Fibroblast of skin of right quadriceps (primary cell): ENCODE data around the gene CDK2AP2.

Experiments
- DNase-seq: peaks from one replicate; pipeline ENCODE4 v3.0.0-alpha.2; 2013

The CDK2AP2 gene

DNA sequence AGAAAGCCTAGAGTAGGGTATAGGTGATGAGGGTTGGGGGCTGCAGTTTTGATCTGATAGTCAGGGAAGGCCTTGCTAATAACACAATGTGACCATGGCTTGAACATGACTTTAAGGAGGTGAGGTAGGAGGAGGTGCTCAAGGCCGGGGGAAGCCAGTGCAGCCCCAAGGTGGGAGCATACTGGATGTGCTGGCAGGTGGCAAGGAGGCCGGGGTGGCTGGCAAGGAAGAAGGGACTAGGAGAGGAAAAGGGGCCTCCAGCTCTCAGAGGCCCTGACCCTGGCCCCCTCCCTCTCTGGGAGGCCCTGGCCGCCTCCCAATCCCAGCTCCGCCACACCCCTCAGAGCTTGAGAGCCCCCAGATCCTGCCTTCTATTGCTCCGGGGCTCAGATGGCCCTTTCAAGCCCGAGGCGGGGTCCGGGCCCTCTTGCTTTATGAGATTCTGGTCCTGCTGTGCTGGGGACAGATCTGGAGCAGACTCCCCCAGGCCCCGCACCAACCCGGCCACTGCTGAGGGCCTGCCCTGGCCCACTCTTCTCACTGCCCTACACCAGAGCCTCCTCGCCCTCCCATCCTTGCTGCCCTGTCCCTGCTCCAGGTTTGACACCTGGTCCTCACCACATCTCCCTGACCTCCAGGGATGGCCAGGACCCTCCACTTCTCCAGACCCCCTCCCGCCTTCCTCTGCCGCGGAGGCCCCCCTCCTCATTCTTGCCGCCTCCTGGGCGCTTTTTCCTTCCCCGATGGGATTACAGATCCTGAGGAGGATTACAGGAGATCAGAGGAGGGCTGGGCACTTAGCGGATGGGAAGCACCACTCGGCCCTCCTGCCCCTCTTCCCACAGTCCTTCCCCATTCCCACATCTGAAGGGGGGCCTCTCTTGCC is 4.6 kb downstream of the CDK2AP2 start:
- DNase-seq: no peak

DNA sequence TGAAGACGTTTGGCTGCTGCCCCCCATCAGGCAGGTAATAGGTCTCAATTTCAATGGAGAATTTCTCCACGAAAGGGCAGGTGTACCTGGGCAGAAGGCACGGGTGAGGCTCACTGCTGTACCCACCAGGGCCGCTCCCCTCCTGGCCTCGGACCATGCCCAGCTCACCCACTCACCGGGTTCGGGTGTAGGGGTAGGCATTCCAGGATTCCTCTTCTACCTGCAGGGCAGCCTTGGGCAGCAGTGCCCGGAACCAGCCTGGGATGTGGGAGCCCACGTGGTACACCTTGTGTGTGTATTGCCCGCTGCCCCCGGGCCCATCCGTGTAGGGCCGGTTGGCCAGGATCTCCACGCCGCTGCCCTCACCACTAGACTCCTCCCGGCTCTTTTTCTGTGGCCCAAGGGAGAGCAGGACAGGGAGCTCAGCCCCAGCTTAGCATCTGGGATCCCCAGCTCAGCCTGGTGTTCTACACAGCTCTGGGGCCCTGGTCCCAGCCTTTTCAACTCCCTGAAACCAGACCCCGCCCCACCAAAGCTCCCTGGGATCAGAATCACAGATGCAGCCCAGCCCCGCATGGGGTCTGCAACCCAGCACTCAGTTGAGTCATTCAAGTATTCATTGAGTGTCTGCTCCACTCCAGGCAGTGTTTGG is 5.5 kb downstream of the CDK2AP2 start:
- no peak for DNase-seq

DNA sequence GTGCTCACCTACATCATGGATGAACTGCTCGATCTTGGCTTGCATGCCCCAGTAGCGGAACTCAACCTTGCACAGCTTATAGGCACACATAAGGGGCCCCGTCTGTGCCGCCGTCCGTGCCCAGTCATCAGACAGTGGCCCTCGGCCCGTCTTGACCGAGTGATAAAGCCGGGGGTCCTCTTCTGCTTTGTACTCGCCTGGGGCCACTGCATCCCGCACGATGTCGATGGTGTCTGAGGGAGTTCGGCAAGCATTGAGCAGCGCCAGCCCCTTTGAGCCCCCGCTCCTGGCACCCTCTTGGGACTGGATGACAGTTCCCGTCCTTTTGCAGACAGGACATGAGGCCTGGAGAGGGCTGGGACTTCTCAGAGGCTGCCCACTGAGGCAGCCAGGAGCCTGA is 6.1 kb downstream of the CDK2AP2 start:
- DNase-seq: no peak

DNA sequence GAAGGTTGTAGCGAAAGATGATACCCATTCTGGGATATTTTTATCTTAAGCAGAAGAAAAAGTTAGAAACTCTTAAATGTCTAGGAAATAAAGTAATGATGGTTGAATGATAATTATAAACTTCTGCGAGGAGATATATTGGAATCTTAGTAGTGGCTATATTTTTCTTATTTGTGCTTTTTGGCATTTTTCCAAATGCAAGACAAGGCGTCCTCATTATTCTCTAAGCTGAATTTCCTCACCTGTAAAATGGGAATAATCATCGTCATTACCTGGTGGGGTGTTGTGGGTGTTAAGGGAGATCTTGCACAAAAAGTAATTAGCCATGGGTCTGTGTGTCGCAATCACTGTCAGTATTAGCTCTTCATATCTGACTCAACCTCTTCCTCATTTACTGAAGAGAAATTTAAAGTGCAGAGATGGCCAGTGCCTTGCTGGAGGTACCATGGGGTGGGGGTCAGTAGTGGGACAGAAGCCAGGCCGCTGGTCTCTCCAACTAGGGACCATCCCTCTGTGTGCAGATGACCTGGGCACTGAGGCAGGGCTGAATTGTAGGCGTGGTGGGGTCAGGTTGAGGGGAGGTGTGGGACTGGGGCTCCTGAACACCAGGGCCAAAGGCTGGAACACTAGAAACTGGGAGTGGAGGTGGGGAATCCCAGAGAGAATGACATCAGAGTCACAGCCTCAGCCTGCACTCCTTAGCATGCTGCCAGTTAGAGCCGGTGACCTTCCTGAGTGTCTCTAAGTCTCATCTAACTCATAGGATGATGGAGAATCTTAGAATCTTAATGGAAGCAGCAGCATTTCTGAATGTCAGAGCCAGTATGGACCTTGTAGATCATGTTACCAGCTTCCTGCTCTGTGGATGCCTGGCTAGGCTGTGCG is 6.9 kb downstream of the CDK2AP2 start:
- no peak for DNase-seq

DNA sequence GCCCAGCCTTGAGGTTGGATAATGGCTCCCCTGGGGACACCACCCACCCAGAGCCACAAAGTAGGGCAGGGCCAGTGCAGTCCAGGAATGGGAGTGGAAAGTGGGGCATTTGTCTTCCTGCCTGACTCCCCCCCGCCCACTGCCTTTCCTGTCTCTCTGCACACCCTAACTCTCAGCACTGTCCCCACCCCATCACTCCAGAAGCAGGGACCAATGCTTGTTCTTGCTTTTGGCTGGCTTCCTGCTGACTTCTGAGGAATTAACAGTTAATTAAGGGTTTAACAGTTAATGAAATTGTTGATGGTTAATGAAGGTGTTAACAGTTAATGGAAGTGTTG is 7.5 kb downstream of the CDK2AP2 start:
- no peak for DNase-seq

DNA sequence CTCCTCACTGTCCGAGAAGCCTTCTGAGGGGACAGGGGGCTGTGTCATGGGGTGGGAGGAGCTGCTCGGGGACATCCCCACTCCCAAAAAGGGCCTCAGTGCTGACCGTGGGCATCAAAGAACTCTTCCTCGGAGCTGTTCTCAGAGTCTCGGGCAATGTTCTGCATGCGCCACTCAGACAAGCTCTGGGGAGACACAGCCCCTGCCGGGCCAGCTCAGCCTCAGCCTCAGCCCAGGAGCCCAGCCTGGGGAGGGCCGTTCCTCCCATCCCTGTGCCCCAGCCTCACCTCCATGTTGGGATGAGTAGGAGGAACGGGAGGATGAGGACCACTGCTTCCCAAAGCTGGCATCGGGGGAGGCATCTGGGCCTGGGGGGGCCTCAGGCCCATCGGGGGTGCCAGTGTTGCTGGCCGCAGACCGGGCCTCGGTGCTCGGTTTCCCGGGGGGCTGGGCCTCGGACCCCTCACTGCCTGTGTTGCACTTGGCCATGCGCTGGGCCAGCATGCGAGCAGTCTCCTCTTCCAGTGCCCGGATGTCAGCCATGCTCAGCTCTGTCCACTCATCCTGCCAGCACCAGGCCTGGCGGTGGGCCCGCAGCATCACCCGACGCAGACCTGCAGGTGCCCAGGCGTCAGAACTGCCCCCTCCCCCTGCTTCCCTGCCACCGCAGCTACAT is 8.0 kb downstream of the CDK2AP2 start:
- no peak for DNase-seq

GRCh38 chr11:67498544-67498972 is 9.4 kb downstream of the CDK2AP2 start:
- DNase-seq: no peak

- no peak for DNase-seq
Observed at GRCh38 chr11:67497656-67498291, 10.2 kb downstream of the CDK2AP2 start.

DNA sequence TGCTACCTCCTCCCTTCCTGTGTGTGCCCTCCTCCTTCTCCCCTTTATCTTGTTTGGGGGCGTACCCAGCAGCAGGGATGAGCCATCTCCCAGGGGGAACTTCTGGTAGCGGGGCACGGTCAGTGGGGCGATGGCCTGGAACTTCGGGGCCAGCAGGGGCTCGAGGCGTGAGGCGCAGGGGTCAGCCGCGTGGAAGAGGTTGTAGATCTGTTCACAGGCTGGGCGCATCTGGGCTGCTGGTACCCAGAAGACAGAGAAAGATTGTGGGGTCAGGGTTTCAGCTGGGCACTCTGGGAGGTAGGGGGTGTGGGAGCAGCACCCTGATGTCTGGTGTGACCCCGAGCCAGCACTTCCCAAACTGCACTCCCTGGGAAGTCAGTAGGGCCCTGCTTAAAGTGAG is 11.8 kb downstream of the CDK2AP2 start:
- DNase-seq: no peak

DNA sequence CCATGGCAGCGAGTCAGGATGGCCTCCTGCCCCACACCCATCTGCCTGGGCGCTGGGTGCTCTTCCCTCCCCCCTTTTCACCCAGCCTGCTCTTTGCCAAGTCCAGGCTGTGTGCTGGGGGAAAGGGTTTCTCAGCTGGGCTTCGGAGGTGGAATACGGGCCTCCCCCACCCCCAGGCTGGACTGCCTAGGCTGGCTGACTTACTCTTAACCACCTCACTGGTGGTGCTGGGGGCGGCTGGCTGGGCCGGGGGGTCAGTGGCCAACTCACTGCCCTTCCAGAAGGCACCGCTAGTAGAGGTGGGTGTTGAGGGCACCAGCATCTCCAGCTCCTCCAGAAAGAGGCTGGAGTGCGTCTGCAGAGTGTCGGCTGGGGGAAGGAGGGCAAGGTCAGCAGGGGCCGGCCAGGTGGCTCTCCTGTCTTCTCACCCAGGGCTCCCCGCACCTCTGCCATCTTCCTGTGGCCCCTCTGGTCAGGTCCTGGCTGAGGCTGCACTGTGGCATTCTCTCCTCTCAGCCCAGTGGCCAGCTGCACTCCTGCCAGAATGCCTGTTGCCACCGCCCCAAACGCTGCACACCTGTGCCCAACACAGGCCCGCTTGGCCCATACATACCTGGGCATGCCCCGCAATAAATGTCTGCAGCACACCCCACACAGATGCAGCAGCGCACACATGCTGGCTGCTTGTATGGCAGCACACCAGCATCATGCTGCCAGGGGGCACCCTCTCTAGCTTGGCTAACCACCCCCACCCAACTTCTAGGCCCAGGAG is 12.5 kb downstream of the CDK2AP2 start:
- DNase-seq: no peak

- no peak for DNase-seq
Observed at GRCh38 chr11:67494371-67495233, 13.4 kb downstream of the CDK2AP2 start.

GRCh38 chr11:67493548-67494370 is 14.2 kb downstream of the CDK2AP2 start:
- DNase-seq: no peak

GRCh38 chr11:67492801-67493547 is 15.0 kb downstream of the CDK2AP2 start:
- DNase-seq: no peak

DNA sequence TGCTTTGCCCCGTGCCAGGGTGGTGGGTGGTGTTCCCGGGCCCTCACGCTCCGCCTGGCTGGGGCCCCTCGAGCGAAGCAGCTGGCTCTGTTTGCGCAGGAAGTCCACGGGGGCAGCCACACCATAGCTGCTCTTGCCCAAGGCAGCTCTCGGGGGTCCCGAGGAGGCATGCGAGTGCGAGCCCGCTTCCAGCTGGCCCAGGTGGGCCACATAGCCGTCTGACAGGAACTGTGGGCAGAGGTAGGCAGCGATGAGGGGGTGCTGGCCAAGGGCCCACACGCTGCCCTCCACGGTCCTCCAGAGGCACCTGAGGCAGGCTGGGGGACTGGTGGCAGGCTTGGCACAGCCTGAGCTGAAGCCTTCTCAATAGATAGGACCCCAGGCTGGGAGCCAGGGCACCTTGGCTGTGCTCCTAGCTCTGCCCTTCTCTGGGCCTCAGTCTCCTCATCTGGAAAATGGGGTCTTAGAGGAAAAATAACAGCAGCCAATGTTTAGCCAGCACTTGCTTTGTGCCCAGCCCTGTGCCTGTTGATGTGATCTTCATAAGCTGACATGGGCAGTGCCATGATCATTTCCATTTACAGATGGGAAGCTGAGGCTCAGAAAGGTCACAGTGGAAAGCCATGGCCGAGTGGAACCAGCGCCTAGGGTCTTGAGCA is 15.8 kb downstream of the CDK2AP2 start:
- DNase-seq: no peak

GRCh38 chr11:67491276-67492068 is 16.5 kb downstream of the CDK2AP2 start:
- DNase-seq: no peak

DNA sequence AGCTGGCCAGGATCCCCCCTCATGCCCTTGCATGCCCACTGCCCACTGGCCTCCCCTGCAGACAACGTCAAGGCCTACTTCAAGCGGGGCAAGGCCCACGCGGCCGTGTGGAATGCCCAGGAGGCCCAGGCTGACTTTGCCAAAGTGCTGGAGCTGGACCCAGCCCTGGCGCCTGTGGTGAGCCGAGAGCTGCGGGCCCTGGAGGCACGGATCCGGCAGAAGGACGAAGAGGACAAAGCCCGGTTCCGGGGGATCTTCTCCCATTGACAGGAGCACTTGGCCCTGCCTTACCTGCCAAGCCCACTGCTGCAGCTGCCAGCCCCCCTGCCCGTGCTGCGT is 17.3 kb downstream of the CDK2AP2 start:
- no peak for DNase-seq

GRCh38 chr11:67489885-67490726 is 17.9 kb downstream of the CDK2AP2 start:
- DNase-seq: no peak
